ENCODE measurements around the gene UBE2C.

The UBE2C gene

DNA sequence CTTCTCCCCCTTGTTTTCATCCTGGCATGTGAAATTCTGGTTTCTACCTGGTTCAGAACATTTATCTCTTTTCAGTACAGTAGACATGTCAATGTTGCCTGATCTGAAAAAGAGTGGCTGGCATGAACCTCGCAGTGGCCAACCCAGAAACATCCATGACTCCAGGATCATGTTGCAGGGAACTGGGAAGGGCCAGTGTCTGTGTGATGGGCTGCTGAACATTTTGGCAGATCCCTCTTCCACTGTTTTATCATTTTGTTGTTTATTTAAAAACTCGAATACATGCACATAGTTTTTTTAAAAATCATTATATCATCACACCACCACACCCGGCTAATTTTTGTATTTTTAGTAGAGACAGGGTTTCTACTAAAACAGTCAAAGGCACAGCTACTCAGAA is 39.8 kb upstream of the UBE2C start:
- no peaks in the 10 kb centered on the region for H3K79me2 ChIP-seq (ENCODE audit: control insufficient read depth, low read length)
- H3K9me2 ChIP-seq (replicated peaks; ENCODE audit: control insufficient read depth, low read length) = no peaks in the 10 kb centered on the region
- H3K9me3 ChIP-seq (ENCODE audit: control insufficient read depth, insufficient read depth, low read length) = no peaks in the 10 kb centered on the region
- H3F3A ChIP-seq (ENCODE audit: control insufficient read depth, insufficient read depth) = no peaks in the 10 kb centered on the region
- H3K27me3 ChIP-seq (ENCODE audit: control insufficient read depth, low read length) = peaks cover 24% of the 10 kb centered on the region
- TF ChIP-seq, protein P1, sequence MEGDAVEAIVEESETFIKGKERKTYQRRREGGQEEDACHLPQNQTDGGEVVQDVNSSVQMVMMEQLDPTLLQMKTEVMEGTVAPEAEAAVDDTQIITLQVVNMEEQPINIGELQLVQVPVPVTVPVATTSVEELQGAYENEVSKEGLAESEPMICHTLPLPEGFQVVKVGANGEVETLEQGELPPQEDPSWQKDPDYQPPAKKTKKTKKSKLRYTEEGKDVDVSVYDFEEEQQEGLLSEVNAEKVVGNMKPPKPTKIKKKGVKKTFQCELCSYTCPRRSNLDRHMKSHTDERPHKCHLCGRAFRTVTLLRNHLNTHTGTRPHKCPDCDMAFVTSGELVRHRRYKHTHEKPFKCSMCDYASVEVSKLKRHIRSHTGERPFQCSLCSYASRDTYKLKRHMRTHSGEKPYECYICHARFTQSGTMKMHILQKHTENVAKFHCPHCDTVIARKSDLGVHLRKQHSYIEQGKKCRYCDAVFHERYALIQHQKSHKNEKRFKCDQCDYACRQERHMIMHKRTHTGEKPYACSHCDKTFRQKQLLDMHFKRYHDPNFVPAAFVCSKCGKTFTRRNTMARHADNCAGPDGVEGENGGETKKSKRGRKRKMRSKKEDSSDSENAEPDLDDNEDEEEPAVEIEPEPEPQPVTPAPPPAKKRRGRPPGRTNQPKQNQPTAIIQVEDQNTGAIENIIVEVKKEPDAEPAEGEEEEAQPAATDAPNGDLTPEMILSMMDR (IDR thresholded peaks at IDR 0.05; ENCODE audit: low read depth, low read length, poor library complexity, severe bottlenecking) = no peak
- TF ChIP-seq EZH2phosphoT487 (IDR thresholded peaks at IDR 0.05; ENCODE audit: borderline replicate concordance, low read length) = no peak
- no peaks in the 10 kb centered on the region for H3K36me3 ChIP-seq (ENCODE audit: control insufficient read depth, low read length)
- no peak overlapping the region for H3K27ac ChIP-seq (ENCODE audit: low read depth, low read length)
- no peak overlapping the region for H3K4me2 ChIP-seq (ENCODE audit: low read length)
- no peak overlapping the region for H3K4me3 ChIP-seq (ENCODE audit: low read length)
- H3K4me1 ChIP-seq (ENCODE audit: control insufficient read depth, low read length) = no peaks in the 10 kb centered on the region
- no peaks in the 10 kb centered on the region for H4K20me1 ChIP-seq (ENCODE audit: control insufficient read depth, insufficient read depth, low read depth, low read length)

DNA sequence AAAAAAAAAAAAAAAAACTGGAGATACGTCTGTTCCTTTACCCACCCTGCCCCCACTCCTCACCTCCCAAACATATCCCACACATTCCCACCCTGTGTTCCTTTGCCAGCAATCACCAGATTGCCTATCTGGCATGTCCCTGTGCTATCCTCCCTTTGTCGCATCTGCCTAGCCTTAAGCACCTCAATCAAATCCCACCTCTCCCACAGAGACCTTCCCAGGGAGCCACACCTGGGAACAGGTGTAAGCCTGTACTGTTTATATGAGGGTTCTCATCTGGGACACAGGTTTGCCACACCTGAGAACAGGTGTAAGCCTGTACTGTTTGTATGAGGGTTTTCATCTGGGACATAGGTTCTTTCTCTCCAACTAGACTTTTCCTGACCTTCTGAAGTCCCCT is 37.5 kb upstream of the UBE2C start:
- no peak overlapping the region for H3K4me3 ChIP-seq (ENCODE audit: low read length)
- H4K20me1 ChIP-seq (ENCODE audit: control insufficient read depth, insufficient read depth, low read depth, low read length) = no peaks in the 10 kb centered on the region
- H3K9me3 ChIP-seq (ENCODE audit: control insufficient read depth, insufficient read depth, low read length) = no peaks in the 10 kb centered on the region
- no peaks in the 10 kb centered on the region for H3K9me2 ChIP-seq (replicated peaks; ENCODE audit: control insufficient read depth, low read length)
- H3K4me2 ChIP-seq (ENCODE audit: low read length) = no peak overlapping the region
- no peaks in the 10 kb centered on the region for H3K36me3 ChIP-seq (ENCODE audit: control insufficient read depth, low read length)
- H3F3A ChIP-seq (ENCODE audit: control insufficient read depth, insufficient read depth) = no peaks in the 10 kb centered on the region
- TF ChIP-seq, protein P1 (IDR thresholded peaks at IDR 0.05; ENCODE audit: low read depth, low read length, poor library complexity, severe bottlenecking) = no peak
- TF ChIP-seq EZH2phosphoT487 (IDR thresholded peaks at IDR 0.05; ENCODE audit: borderline replicate concordance, low read length) = no peak
- no peaks in the 10 kb centered on the region for H3K79me2 ChIP-seq (ENCODE audit: control insufficient read depth, low read length)
- H3K27ac ChIP-seq (ENCODE audit: low read depth, low read length) = no peak overlapping the region
- H3K4me1 ChIP-seq (ENCODE audit: control insufficient read depth, low read length) = no peaks in the 10 kb centered on the region
- peaks cover 23% of the 10 kb centered on the region for H3K27me3 ChIP-seq (ENCODE audit: control insufficient read depth, low read length)

DNA sequence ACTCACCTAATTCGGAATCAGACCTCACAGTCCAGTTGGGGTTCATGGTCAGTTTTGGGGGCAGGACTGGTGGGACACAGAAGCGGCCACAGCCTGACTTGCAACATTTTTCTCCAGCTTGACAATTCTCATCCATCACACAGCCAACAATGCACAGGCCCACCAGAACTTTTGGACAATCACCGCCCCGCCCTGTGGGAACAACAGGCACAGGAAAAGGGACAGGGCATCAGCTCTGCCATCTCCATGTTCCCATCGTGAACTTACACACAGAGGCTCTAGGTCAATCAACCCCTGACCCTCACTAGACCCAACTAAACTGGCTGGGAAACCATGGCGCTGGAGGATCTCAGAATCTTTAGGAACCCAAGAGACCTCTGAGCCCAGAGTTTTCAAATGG is 37.0 kb upstream of the UBE2C start:
- no peaks in the 10 kb centered on the region for H3K9me3 ChIP-seq (ENCODE audit: control insufficient read depth, insufficient read depth, low read length)
- H3K27me3 ChIP-seq (ENCODE audit: control insufficient read depth, low read length) = peaks cover 23% of the 10 kb centered on the region
- H3F3A ChIP-seq (ENCODE audit: control insufficient read depth, insufficient read depth) = no peaks in the 10 kb centered on the region
- no peaks in the 10 kb centered on the region for H3K79me2 ChIP-seq (ENCODE audit: control insufficient read depth, low read length)
- no peaks in the 10 kb centered on the region for H3K9me2 ChIP-seq (replicated peaks; ENCODE audit: control insufficient read depth, low read length)
- H3K36me3 ChIP-seq (ENCODE audit: control insufficient read depth, low read length) = no peaks in the 10 kb centered on the region
- no peaks in the 10 kb centered on the region for H3K4me1 ChIP-seq (ENCODE audit: control insufficient read depth, low read length)
- no peak overlapping the region for H3K4me2 ChIP-seq (ENCODE audit: low read length)
- no peak for TF ChIP-seq EZH2phosphoT487 (IDR thresholded peaks at IDR 0.05; ENCODE audit: borderline replicate concordance, low read length)
- TF ChIP-seq, protein P1 (IDR thresholded peaks at IDR 0.05; ENCODE audit: low read depth, low read length, poor library complexity, severe bottlenecking) = no peak
- H3K4me3 ChIP-seq (ENCODE audit: low read length) = no peak overlapping the region
- H4K20me1 ChIP-seq (ENCODE audit: control insufficient read depth, insufficient read depth, low read depth, low read length) = no peaks in the 10 kb centered on the region
- H3K27ac ChIP-seq (ENCODE audit: low read depth, low read length) = no peak overlapping the region

DNA sequence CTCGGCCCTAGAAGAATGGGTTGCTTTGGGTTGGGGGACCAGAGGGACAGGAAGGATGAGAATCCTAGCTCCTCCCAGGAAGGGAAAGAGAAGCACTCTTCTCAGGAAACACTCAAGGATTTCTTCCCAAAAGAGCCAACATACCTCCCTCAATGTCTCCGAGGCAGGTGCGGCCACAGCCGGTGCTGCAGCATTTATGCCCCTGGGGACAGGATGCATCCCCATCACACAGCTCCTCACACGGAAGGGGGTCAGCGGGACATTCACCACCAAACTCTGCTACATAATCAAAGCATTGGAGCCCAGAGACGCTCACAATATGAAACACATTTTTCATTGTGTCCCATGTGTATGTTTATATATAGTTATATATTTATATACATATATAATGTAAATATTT is 35.5 kb upstream of the UBE2C start:
- H3K27ac ChIP-seq (ENCODE audit: low read depth, low read length) = no peak overlapping the region
- H4K20me1 ChIP-seq (ENCODE audit: control insufficient read depth, insufficient read depth, low read depth, low read length) = no peaks in the 10 kb centered on the region
- TF ChIP-seq, protein P1 (IDR thresholded peaks at IDR 0.05; ENCODE audit: low read depth, low read length, poor library complexity, severe bottlenecking) = no peak
- TF ChIP-seq EZH2phosphoT487 (IDR thresholded peaks at IDR 0.05; ENCODE audit: borderline replicate concordance, low read length) = no peak
- no peaks in the 10 kb centered on the region for H3K4me1 ChIP-seq (ENCODE audit: control insufficient read depth, low read length)
- no peaks in the 10 kb centered on the region for H3K9me3 ChIP-seq (ENCODE audit: control insufficient read depth, insufficient read depth, low read length)
- peaks cover 20% of the 10 kb centered on the region for H3K27me3 ChIP-seq (ENCODE audit: control insufficient read depth, low read length)
- no peaks in the 10 kb centered on the region for H3K79me2 ChIP-seq (ENCODE audit: control insufficient read depth, low read length)
- no peaks in the 10 kb centered on the region for H3F3A ChIP-seq (ENCODE audit: control insufficient read depth, insufficient read depth)
- no peaks in the 10 kb centered on the region for H3K9me2 ChIP-seq (replicated peaks; ENCODE audit: control insufficient read depth, low read length)
- no peak overlapping the region for H3K4me3 ChIP-seq (ENCODE audit: low read length)
- no peaks in the 10 kb centered on the region for H3K36me3 ChIP-seq (ENCODE audit: control insufficient read depth, low read length)
- no peak overlapping the region for H3K4me2 ChIP-seq (ENCODE audit: low read length)

All from DOHH2 (cell line).